Motor neuron (in vitro differentiated cells): ENCODE measurements around the gene MYRIP. TPM values are rescaled to one million over a fixed set of nuclear protein-coding genes. Genes with fewer than 3 reads are reported as not detected.

ENCODE experiments used
- ATAC-seq, 8 experiments: fragments of 200-7000 bp; cut with Tn5 transposase; replicated peaks in 6 of 8; 2 replicates each; pipeline ENCODE4 v1.8.0; 2021; ENCODE audit warnings: mild to moderate bottlenecking in 8 of 8, moderate library complexity in 8 of 8
- H3K27ac ChIP-seq, 2 donors: fragments of 250-450 bp; sonication (Bioruptor Pico); 2 replicates each; pipeline ENCODE4 v1.9.0; 2021; ENCODE audit warnings: antibody characterized with exemption in 2 of 2, mild to moderate bottlenecking in 2 of 2, moderate library complexity in 1 of 2
- H3K4me1 ChIP-seq, 2 donors: fragments of 250-450 bp; sonication (Bioruptor Pico); replicated peaks in 1 of 2; 2 replicates each; pipeline ENCODE4 v1.6.1; 2021; ENCODE audit warnings: antibody characterized with exemption in 2 of 2, mild to moderate bottlenecking in 2 of 2, moderate library complexity in 1 of 2
- H3K4me3 ChIP-seq, 5 donors: fragments of 250-450 bp; sonication (Bioruptor Pico); 2 replicates each; pipeline ENCODE4 v1.9.0; 2021; ENCODE audit warnings: antibody characterized with exemption in 5 of 5, mild to moderate bottlenecking in 5 of 5, moderate library complexity in 4 of 5
- WGBS, 10 experiments: fragments of 450-650 bp; shearing (Covaris generic); methylation state at CpG; one replicate each; pipeline ENCODE4 v1.0.0; 2022; 5-methylcytosine and 5-hydroxymethylcytosine counted together
- in situ Hi-C, 9 experiments: fragments of 400-800 bp; cut with MboI; loops; one replicate each; pipeline ENCODE4 v1.15.0; 2021; ENCODE audit warnings: low sequenced_read_pairs in 9 of 9, low pct_unique_long_range_greater_than_20kb in 2 of 9; ENCODE audit not compliant: unreplicated experiment in 9 of 9
- total RNA-seq, 8 experiments: library from RNA; unstranded; fragments of 300-600 nt; gene quantifications; 2 replicates each; pipeline versions ENCODE4 v1.2.3 to v1.2.4, GENCODE V29; 2022

MYRIP gene
- total RNA-seq, 8 experiments from 2014 or later: 1.5 to 10.1 (median 3.2) TPM

DNA sequence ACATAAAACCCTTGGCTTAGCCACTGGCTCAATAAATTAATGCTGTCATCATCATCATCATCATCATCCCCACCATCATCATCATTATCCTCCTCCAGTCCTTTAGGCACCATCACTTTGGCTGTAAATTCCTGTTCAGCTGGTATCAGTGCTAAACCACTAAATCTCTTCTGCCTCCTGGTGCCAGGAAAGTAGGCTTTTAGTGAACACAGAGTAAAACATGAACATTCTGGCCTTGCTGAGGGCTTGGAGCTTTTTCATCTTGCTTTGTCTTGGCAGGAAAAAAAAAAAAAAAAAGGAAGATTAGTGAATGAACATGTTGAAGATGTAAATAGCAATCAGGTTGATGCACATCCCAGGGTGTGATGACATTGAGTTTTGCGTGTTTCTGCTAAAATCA, 432.8 kb downstream of the MYRIP start:
- peak in 1 of 8 experiments; percentile 25 for ATAC-seq
- H3K4me1 ChIP-seq: peaks cover 7 to 9% of the 10 kb centered on the region in 2 donors
- WGBS, 10 experiments: 0 to 100% (median 60%) methylated on average over 1 of the region's 1 CpG; no CpG with 5 or more reads in 3 of the 10 experiments
- no peak overlapping the region for H3K27ac ChIP-seq
- no peak overlapping the region for H3K4me3 ChIP-seq
- in situ Hi-C loops: no loop called here

DNA sequence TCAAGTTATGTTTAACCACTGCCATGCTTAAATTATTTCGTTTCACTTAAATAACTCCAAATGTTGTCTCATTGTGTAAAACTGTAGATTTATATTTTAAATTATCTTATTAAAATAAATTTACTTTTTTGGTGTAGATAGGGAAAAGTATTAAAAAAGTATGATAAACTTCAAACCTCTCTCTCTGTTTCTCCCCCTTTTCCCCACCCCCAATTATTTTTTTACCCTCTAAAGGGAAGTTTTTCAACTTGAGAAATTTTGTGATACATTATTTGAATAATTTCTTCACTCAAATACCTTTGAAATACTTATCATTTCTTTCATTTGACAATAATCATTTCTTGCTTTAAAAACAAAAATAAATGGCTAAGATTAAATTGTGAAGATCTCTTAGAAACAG, 433.2 kb downstream of the MYRIP start:
- Histone ChIP-seq H3K4me1 (peaks cover 7 to 9% of the 10 kb centered on the region in 2 donors), H3K4me3 (no peak overlapping the region), H3K27ac (no peak overlapping the region)
- WGBS, 10 experiments: 0 to 88% (median 31%) methylated on average over 1 of the region's 1 CpG
- in situ Hi-C loops: no loop called here
- no peak for ATAC-seq

DNA sequence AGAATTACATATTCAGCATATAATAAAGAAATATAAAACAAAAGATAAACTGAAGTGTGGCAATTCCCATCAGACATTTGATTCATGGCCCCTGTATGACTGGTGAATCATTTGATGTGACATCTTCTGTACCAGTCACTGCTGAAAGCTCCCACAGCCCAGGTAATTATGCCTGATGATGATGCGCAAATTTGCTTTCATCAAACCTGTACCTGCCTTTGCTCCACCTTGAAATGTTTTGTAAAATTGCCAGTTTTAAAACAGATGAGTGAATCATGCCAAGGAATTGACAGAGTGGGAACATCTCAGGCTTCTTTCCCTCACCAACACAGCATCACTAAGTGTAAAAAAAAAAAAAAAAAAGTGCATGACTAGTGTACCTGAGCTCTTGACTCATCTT, 433.6 kb downstream of the MYRIP start:
- peaks cover 4 to 6% of the 10 kb centered on the region in 2 donors for H3K4me1 ChIP-seq
- ATAC-seq: no peak
- WGBS, 10 experiments: 29 to 100% (median 40%) methylated on average over 1 of the region's 1 CpG; no CpG with 5 or more reads in 3 of the 10 experiments

DNA sequence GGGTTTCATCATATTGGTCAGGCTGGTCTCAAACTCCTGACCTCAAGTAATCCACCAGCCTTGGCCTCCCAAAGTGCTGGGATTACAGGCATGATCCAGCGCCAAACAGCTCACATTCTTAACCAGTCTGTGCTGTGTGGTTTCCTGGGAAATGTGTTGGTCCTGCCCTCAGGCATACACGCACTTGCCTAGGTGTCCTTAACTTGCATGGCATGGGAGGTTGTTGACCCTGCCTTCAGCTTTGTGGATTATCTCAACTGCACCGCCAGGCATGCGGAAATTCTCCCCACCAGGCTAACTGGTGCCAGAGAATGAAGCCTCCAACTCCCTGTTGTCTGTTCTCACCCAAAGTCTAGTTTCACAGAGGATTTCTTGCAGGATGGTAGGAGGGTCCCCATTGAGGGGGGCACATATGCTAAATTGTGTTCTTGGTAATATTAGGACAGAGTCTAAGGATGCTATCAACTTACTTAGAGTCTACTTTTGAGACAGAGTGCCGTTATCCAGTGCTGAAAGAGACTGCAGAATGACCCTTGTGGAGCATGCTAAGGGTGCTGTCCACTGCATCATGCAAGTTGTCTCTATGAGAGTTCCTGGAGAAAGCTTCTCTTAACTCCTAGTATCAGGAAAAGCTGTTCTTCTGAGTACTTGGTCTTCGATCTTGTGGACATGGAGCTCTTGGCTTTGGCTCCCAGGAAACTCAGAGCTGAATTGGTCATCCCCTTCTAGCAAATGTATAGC, 438.5 kb downstream of the MYRIP start:
- in situ Hi-C loops: no loop called here
- Histone ChIP-seq H3K4me3 (no peak overlapping the region), H3K27ac (no peak overlapping the region), H3K4me1 (no peaks in the 10 kb centered on the region)
- no peak for ATAC-seq
- WGBS, 10 experiments: 60 to 100% (median 81%) methylated on average over 1 to 5 of the region's 6 CpGs; no CpG with 5 or more reads in 5 of the 10 experiments

More for the DNA sequence above, 433.6 kb downstream of the MYRIP start:
- Histone ChIP-seq H3K27ac (no peak overlapping the region), H3K4me3 (no peak overlapping the region)
- in situ Hi-C loops: no loop called here

DNA sequence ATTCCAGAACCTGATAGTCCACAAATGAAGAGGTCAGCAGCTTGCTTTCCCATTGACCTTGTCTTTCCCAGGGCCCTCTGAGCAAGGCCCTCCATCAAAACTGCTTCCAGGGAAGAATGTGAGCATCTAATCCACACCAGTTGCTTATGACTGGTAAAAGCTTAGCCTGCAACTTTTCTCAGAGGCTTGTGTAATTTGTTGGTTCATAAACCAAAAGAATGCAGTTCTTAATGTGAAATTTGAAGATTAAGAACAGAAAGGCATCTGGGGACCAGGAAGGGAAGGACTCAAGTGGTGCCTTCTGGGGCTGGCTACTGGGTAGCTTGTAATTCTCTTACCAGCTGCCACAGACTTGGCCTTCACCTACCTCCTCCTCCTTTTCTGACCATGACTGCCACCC, 439.2 kb downstream of the MYRIP start:
- Histone ChIP-seq H3K27ac (no peak overlapping the region), H3K4me3 (no peak overlapping the region), H3K4me1 (no peaks in the 10 kb centered on the region)
- in situ Hi-C loops: no loop called here
- ATAC-seq: no peak

DNA sequence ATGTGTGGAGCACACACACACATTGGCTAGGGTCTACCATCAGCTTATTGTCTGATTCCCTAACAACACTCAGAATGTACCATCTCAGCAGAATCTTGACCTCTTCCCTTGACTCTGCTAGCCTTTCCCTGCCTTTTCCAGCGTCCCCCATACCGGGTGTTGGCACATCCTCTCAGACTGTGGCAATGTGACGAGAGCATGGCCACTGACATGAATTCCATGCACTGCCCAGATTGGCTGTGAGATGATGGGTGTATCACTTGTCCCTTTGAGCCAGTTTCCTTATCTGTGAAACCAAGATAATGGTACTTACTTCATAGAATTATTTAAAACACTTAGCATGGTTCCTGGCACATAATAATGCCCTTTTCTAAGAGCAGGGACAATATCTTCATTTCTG, 439.8 kb downstream of the MYRIP start:
- H3K4me1 ChIP-seq: no peaks in the 10 kb centered on the region
- WGBS, 10 experiments: 17 to 100% (median 73%) methylated on average over 1 to 3 of the region's 3 CpGs; no CpG with 5 or more reads in 4 of the 10 experiments
- ATAC-seq: no peak
- in situ Hi-C loops: no loop called here
- H3K27ac ChIP-seq: no peak overlapping the region
- H3K4me3 ChIP-seq: no peak overlapping the region

DNA sequence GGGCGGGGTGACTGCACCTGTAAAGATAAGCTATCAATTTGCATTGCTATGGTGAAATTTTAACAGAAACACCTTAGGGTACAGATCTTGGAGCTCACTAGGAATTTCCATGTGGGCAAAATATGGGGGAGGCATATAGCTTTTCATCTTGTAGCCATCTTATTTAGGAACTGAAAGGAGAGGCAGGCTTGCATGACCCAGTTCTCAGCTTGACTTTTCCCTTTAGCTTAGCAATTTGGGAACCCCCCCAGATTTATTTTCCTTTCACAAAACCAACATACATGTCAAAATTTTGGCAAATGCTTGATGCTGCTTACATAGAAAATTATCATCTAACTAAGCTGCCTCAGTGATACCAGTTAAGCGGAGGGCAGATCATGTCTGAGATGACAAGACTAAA, 445.1 kb downstream of the MYRIP start:
- Histone ChIP-seq H3K4me3 (no peak overlapping the region), H3K27ac (no peak overlapping the region), H3K4me1 (peaks cover 2 to 15% of the 10 kb centered on the region in 2 donors)
- in situ Hi-C loops: no loop called here
- 80 to 100% (median 100%) methylated on average over 1 of the region's 2 CpGs; no CpG with 5 or more reads in 3 of the 10 experiments for WGBS, 10 experiments
- no peak for ATAC-seq

DNA sequence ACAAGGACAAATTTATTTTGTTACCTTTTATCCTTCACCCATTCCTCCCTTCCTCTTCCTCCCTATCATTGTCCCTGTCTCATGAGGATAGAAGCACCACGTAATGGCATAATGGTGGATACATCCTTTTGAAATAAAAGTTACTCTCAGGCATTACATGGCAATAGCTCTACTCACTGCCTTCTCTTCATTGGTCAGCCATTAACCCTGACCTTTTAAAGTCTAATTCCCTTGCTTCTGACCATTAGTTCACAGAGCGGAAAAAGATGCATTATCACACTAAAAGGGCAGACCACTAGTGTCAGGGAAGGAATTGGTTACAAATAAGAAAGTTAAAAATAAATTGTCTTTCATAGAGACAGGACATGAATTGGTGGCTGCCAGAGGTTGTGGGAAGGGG, 445.5 kb downstream of the MYRIP start:
- in situ Hi-C loops: no loop called here

DNA sequence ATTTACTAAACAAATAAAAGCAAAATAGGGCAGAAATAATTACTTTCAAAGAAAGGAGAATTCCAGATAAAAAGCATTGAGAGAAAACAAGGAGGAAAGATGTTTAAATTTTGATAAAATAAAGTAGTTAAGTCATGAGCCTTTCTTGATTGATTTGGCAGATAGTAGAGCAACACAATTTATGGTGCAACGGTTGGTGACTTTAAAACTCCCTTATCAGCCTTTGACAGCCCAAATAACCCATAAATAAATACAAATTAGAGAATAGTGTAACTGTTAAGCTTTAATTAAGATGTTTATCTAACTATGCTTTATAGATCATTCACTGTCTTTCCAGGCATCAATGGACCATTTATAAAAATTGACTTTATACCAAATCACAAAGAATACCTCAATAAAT, 446.1 kb downstream of the MYRIP start:
- no peak for ATAC-seq
- WGBS, 10 experiments: 0 to 73% (median 33%) methylated on average over 1 of the region's 1 CpG; no CpG with 5 or more reads in 1 of the 10 experiments
- H3K27ac ChIP-seq: no peak overlapping the region
- in situ Hi-C loops: no loop called here
- H3K4me1 ChIP-seq: peaks cover 2 to 15% of the 10 kb centered on the region in 2 donors
- H3K4me3 ChIP-seq: no peak overlapping the region

More for the DNA sequence above, 445.5 kb downstream of the MYRIP start:
- Histone ChIP-seq H3K4me3 (no peak overlapping the region), H3K27ac (no peak overlapping the region), H3K4me1 (peaks cover 2 to 15% of the 10 kb centered on the region in 2 donors)
- ATAC-seq: peak in 4 of 8 experiments; percentile 54 to 63 (median 60)
- 0 to 81% (median 27%) methylated on average over 1 to 2 of the region's 2 CpGs; no CpG with 5 or more reads in 2 of the 10 experiments for WGBS, 10 experiments

DNA sequence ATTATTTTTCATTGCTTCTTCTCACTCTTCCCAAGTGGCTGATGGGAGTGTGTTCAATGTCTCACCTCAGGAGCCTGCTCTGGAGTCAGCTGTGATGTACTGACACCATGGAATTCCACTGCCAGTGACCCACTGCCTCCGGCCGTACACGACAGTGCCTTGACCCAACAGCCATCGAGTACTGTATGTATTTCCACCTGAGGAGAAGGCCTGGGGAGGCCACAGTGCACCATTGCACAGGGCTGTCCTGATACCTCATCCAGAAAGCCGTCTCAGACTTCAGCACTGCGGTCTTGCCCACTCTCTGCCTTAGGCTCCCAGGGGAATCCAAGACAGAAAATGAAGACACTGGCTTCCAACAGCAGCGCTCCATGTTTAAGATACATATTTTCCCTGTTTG, 448.7 kb downstream of the MYRIP start:
- Histone ChIP-seq H3K4me1 (peaks cover 2 to 22% of the 10 kb centered on the region in 2 donors), H3K27ac (no peak overlapping the region), H3K4me3 (no peak overlapping the region)
- in situ Hi-C loops: no loop called here
- WGBS, 10 experiments: 40 to 100% (median 87%) methylated on average over 1 to 7 of the region's 7 CpGs
- ATAC-seq: no peak

DNA sequence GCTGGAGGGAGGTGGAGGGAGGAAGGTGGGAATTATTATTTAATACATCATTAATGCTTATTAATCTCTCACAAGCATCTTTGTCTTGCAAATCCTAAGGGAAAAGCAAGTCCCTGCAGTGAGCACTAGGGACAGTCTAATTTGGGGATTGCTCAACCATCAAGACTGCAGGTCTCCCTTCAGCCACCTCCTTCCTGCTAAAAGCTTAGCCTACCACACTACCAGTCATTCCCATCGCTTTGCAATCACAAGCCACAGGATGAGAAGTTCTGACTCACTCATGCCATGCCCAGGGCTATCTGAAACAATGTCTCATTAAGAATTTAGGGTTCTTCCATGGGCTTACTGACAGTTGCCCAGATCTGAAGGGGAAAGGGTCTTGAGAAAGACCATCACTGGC, 449.1 kb downstream of the MYRIP start:
- peaks cover 2 to 22% of the 10 kb centered on the region in 2 donors for H3K4me1 ChIP-seq
- peak in 3 of 8 experiments; percentile 23 to 91 (median 83) for ATAC-seq
- no peak overlapping the region for H3K27ac ChIP-seq
- H3K4me3 ChIP-seq: no peak overlapping the region
- 0 to 100% (median 86%) methylated on average over 1 of the region's 1 CpG; no CpG with 5 or more reads in 3 of the 10 experiments for WGBS, 10 experiments
- in situ Hi-C loops: no loop called here

DNA sequence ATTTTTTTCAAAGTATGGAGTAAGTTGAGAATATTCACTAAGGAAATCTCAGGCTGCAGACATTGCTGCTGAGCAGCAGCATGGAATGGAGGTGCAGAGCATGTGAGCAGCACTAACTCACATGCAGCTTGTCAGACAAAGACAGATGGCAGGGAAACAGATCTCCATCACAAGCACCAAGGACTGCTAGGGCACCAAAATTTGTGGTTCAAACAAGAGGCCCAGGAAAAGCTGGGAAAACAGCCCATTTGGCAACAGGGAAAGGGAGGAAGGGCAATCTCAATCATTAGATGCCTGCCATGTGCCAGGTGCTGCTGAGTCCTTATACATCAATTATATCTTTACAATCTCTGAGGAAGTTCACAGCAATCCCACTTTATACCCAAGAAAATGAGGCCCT, 452.9 kb downstream of the MYRIP start:
- Histone ChIP-seq H3K4me1 (peaks cover 2 to 17% of the 10 kb centered on the region in 2 donors), H3K27ac (no peak overlapping the region), H3K4me3 (no peak overlapping the region)
- no peak for ATAC-seq
- in situ Hi-C loops: no loop called here

DNA sequence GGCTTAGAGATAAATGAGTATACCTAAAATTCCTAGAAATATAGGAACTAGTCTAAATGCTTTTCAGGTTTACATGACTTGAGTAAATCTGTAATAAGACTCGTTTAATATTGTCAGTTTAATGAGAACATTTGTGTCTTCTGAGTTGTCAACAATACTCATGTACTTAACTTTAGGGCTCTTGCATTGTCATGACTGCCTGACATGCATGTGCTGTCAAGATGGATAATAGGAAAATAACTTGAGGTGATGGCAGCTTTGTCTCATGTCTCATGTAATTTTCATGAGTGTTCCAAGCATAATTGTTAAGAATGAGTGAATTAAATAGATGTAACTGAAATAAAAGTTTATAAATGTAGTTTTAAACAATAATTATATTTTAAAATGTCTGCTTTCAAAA, 455.0 kb downstream of the MYRIP start:
- ATAC-seq: no peak
- no peak overlapping the region for H3K27ac ChIP-seq
- in situ Hi-C loops: no loop called here
- 0 to 80% (median 58%) methylated on average over 1 of the region's 1 CpG for WGBS, 10 experiments
- H3K4me3 ChIP-seq: no peak overlapping the region
- peaks cover 19 to 35% of the 10 kb centered on the region in 2 donors for H3K4me1 ChIP-seq

DNA sequence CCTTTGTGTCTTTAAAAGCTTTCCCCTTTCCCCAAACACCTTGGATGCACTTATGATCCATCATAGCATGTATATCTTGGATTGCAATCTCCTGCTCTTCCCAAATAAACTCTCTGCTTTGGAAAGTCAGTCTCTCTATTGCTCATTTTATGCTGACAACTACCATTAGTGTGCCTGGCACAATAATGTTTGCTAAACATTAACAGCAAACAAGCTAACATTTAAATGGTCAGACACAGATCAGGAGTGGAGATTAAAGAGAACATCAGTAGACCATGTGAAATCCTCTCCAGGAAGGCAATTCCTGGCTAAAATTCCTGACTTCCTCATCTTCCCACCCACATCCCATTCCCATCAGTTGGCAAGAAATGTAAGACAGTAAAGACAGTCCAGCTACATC, 455.8 kb downstream of the MYRIP start:
- H3K4me3 ChIP-seq: no peak overlapping the region
- ATAC-seq: peak in 1 of 8 experiments; percentile 45
- in situ Hi-C loops: no loop called here

More for the DNA sequence above, 455.8 kb downstream of the MYRIP start:
- Histone ChIP-seq H3K4me1 (peaks cover 21 to 38% of the 10 kb centered on the region in 2 donors), H3K27ac (no peak overlapping the region)
